HL-60 (cell line): ENCODE results near the gene HHATL.

Source experiments
- DNase-seq, 2 experiments: peaks; one replicate each; pipeline ENCODE4 v3.0.0-alpha.2; 2010 to 2020; ENCODE audit warnings: low read depth in 1 of 2, low spot score in 1 of 2
- H3K27ac ChIP-seq: fragments of 250-450 bp; sonication (Bioruptor Pico); replicated peaks from 2 replicates; pipeline ENCODE4 v1.5.1; 2020; ENCODE audit warnings: mild to moderate bottlenecking, moderate library complexity
- H3K27me3 ChIP-seq: fragments of 250-450 bp; sonication (Bioruptor Pico); 2 replicates; pipeline ENCODE4 v1.5.1; 2021; ENCODE audit warnings: mild to moderate bottlenecking, moderate library complexity; ENCODE audit not compliant: insufficient read depth, poor library complexity, severe bottlenecking
- H3K4me3 ChIP-seq: replicated peaks from 2 replicates; pipeline ENCODE4 v1.5.1; 2011; ENCODE audit warnings: mild to moderate bottlenecking, control low read depth, low read length; ENCODE audit not compliant: insufficient read depth
- CTCF ChIP-seq: IDR thresholded peaks from one replicate; pipeline ENCODE4 v1.5.1; 2011; ENCODE audit warnings: low read length, control low read depth, inconsistent platforms; ENCODE audit not compliant: insufficient read depth
- GABPA ChIP-seq: IDR thresholded peaks from 2 replicates; pipeline ENCODE4 v1.6.1; 2012; ENCODE audit warnings: low read depth
- POLR2AphosphoS5 ChIP-seq: IDR thresholded peaks from 2 replicates; pipeline ENCODE4 v1.6.1; 2012; ENCODE audit warnings: low read depth
- REST ChIP-seq: IDR thresholded peaks from 2 replicates; pipeline ENCODE4 v1.6.1; 2012; ENCODE audit warnings: low read depth; ENCODE audit not compliant: insufficient replicate concordance
- SPI1 ChIP-seq: IDR thresholded peaks from 2 replicates; pipeline ENCODE4 v1.6.1; 2012; ENCODE audit warnings: low read depth, mild to moderate bottlenecking, borderline replicate concordance

The HHATL gene

GRCh38 chr3:42666022-42666421 is 36.6 kb downstream of the HHATL start:
- H3K4me3 ChIP-seq, result no peak overlapping the region
- no peak for DNase-seq
- H3K27me3 ChIP-seq, result no peaks in the 10 kb centered on the region
- no peak for TF ChIP-seq SPI1
- TF ChIP-seq CTCF, result no peak
- TF ChIP-seq REST, result no peak
- no peak for TF ChIP-seq POLR2AphosphoS5
- no peak for TF ChIP-seq GABPA
- H3K27ac ChIP-seq, result no peak overlapping the region

GRCh38 chr3:42665050-42665878 is 37.3 kb downstream of the HHATL start:
- H3K27me3 ChIP-seq, result no peaks in the 10 kb centered on the region
- H3K4me3 ChIP-seq, result no peak overlapping the region
- no peak overlapping the region for H3K27ac ChIP-seq
- TF ChIP-seq CTCF (no peak), SPI1 (no peak), GABPA (no peak), POLR2AphosphoS5 (no peak), REST (no peak)
- no peak for DNase-seq

GRCh38 chr3:42664438-42664803 is 38.2 kb downstream of the HHATL start:
- TF ChIP-seq SPI1 (no peak), POLR2AphosphoS5 (no peak), REST (no peak), CTCF (no peak), GABPA (no peak)
- no peak overlapping the region for H3K4me3 ChIP-seq
- no peak overlapping the region for H3K27ac ChIP-seq
- no peaks in the 10 kb centered on the region for H3K27me3 ChIP-seq
- DNase-seq, result no peak
